Testis (tissue), 3 donors: ENCODE results near the gene RAP2A. TPM values are rescaled to one million over a fixed set of nuclear protein-coding genes. Genes with fewer than 3 reads are reported as not detected.

Experiments
- DNase-seq: peaks from one replicate; pipeline ENCODE4 v3.0.0-alpha.2; 2019
- H3K27ac ChIP-seq, 2 donors: fragments of 200-600 bp; sonication (generic); one replicate each; pipeline ENCODE4 v1.5.1; 2019
- H3K27me3 ChIP-seq: fragments of 200-600 bp; sonication (generic); one replicate; pipeline ENCODE4 v1.5.1; 2019
- H3K36me3 ChIP-seq: fragments of 200-600 bp; sonication (generic); one replicate; pipeline ENCODE4 v1.5.1; 2017; ENCODE audit warnings: low read depth; ENCODE audit errors: missing control alignments
- H3K4me1 ChIP-seq: fragments of 200-600 bp; sonication (generic); one replicate; pipeline ENCODE4 v1.5.1; 2019
- H3K4me3 ChIP-seq, 2 donors: fragments of 200-600 bp; sonication (generic); one replicate each; pipeline ENCODE4 v1.5.1; 2017 to 2019
- H3K9me3 ChIP-seq: fragments of 200-600 bp; sonication (generic); one replicate; pipeline ENCODE4 v1.5.1; 2017
- POLR2A ChIP-seq: fragments of 450-650 bp; IDR thresholded peaks from one replicate; pipeline ENCODE4 v1.6.1; 2017; ENCODE audit warnings: antibody characterized with exemption, mild to moderate bottlenecking, moderate library complexity
- WGBS, 2 donors: methylation state at CpG; one replicate each; pipeline ENCODE4 v1.1.5; 2018; 5-methylcytosine and 5-hydroxymethylcytosine counted together
- intact Hi-C: fragments of 100-400 bp; cut with DNase I; formaldehyde crosslinking; loops from one replicate; pipeline ENCODE4 v1.15.1; 2023; ENCODE audit warnings: low total_unique reads
- polyA plus RNA-seq: library from polyadenylated mRNA; stranded (reverse); fragments of 350-450 nt; fragmentation: Illumina TruSeq; extraction: RNeasy Lipid Tissue Mini Kit (QIAGEN cat#74804); gene quantifications from one replicate; pipeline ENCODE4 v1.2.3, GENCODE V29; 2014; ENCODE audit warnings: low read depth, low replicate concordance; ENCODE audit not compliant: insufficient read depth
- total RNA-seq, 2 donors: library from RNA; depleted of rRNA; stranded (reverse); fragments of >200 nt; gene quantifications; one replicate each; pipeline ENCODE4 v1.2.3, GENCODE V29; 2016
- TF ChIP-seq, protein P1 (sequence below), 3 experiments: fragments of 450-650 bp in 2 of 3; fragments of 200-600 bp in 1 of 3; sonication (generic) in 1 of 3; IDR thresholded peaks; one replicate each; pipeline ENCODE4 v1.5.1; 2016 to 2019; ENCODE audit warnings: antibody characterized with exemption in 3 of 3, mild to moderate bottlenecking in 2 of 3, moderate library complexity in 1 of 3

The RAP2A gene
- total and polyA plus RNA-seq, 3 donors from 2014 or later, result 9.1 to 11.5 (median 10.6) TPM

DNA sequence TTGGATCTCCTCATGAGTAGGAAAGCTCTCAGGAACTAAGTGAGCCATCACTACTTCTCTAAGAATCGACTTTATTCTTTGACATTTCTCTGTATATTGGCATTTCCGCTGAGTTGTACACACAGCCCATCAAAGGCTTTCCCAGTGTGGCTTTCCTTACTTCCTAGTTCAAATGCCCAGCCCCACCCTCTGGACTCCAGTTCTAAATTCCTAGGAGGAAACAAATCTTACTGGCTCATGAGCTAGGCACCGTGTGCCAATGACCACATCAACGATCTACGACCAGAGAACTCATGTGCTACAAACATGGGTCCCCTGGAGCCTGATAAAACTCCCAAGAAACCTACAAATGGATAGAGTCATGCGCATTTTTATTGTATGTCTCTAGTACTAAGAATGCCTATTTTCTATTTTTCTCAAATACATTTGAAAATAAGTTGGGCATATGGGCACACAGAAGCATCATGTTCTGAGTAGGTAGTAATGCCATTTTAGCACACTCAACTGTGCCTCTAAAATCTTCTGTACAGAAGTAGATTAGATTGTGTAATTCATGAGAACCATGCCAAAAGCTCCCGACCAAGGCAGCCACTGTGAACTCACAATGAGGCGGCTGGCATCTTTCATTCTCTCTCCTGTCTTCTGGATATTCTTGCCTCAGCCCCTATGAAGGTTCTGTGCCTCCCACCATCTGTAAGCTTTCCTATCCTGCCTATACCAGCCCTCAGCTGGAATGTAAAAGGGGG, 10.5 kb upstream of the RAP2A start:
- Histone ChIP-seq H3K4me1 (no peaks in the 10 kb centered on the region), H3K4me3 (no peak overlapping the region), H3K36me3 (no peaks in the 10 kb centered on the region), H3K9me3 (no peaks in the 10 kb centered on the region), H3K27me3 (no peaks in the 10 kb centered on the region), H3K27ac (no peak overlapping the region)
- no peak for DNase-seq
- 82 to 83% methylated on average over 8 of the region's 8 CpGs for WGBS, 2 donors
- intact Hi-C loops, result no loop called here
- TF ChIP-seq POLR2A, result no peak
- TF ChIP-seq, protein P1, sequence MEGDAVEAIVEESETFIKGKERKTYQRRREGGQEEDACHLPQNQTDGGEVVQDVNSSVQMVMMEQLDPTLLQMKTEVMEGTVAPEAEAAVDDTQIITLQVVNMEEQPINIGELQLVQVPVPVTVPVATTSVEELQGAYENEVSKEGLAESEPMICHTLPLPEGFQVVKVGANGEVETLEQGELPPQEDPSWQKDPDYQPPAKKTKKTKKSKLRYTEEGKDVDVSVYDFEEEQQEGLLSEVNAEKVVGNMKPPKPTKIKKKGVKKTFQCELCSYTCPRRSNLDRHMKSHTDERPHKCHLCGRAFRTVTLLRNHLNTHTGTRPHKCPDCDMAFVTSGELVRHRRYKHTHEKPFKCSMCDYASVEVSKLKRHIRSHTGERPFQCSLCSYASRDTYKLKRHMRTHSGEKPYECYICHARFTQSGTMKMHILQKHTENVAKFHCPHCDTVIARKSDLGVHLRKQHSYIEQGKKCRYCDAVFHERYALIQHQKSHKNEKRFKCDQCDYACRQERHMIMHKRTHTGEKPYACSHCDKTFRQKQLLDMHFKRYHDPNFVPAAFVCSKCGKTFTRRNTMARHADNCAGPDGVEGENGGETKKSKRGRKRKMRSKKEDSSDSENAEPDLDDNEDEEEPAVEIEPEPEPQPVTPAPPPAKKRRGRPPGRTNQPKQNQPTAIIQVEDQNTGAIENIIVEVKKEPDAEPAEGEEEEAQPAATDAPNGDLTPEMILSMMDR (IDR thresholded peaks at IDR 0.05), result no peak

GRCh38 chr13:97425590-97425989, 8.4 kb upstream of the RAP2A start:
- Histone ChIP-seq H3K4me3 (no peak overlapping the region), H3K27me3 (no peaks in the 10 kb centered on the region), H3K36me3 (no peaks in the 10 kb centered on the region), H3K4me1 (no peaks in the 10 kb centered on the region), H3K27ac (no peak overlapping the region), H3K9me3 (no peaks in the 10 kb centered on the region)
- TF ChIP-seq, protein P1 (IDR thresholded peaks at IDR 0.05), result no peak
- TF ChIP-seq POLR2A, result no peak
- intact Hi-C loops, result no loop called here
- 49 to 75% methylated on average over 2 of the region's 2 CpGs for WGBS, 2 donors
- DNase-seq, result no peak

GRCh38 chr13:97426695-97427094, 7.3 kb upstream of the RAP2A start:
- Histone ChIP-seq H3K9me3 (no peaks in the 10 kb centered on the region), H3K4me1 (no peaks in the 10 kb centered on the region), H3K4me3 (no peak overlapping the region), H3K27me3 (no peaks in the 10 kb centered on the region), H3K36me3 (no peaks in the 10 kb centered on the region), H3K27ac (no peak overlapping the region)
- TF ChIP-seq, protein P1 (IDR thresholded peaks at IDR 0.05), result no peak
- no peak for TF ChIP-seq POLR2A
- WGBS, 2 donors, result 82 to 91% methylated on average over 3 of the region's 3 CpGs
- intact Hi-C loops, result no loop called here
- DNase-seq, result no peak

- no peaks in the 10 kb centered on the region for H3K27me3 ChIP-seq
- DNase-seq, result no peak
- no peak overlapping the region for H3K27ac ChIP-seq
- H3K4me3 ChIP-seq, result no peak overlapping the region
- 76% methylated on average over 6 of the region's 6 CpGs for WGBS, 2 donors
- H3K9me3 ChIP-seq, result no peaks in the 10 kb centered on the region
- no peaks in the 10 kb centered on the region for H3K36me3 ChIP-seq
- intact Hi-C loops, result loop anchor here (10.0 kb wide), 1 partner anchor 315 kb away; no protein-coding TSS in a partner anchor
- H3K4me1 ChIP-seq, result peaks cover 6% of the 10 kb centered on the region
- TF ChIP-seq, protein P1 (IDR thresholded peaks at IDR 0.05), result no peak
- no peak for TF ChIP-seq POLR2A
Measured at GRCh38 chr13:97429681-97430081, 4.3 kb upstream of the RAP2A start.

GRCh38 chr13:97430296-97430695, 3.7 kb upstream of the RAP2A start:
- 78 to 80% methylated on average over 4 of the region's 4 CpGs for WGBS, 2 donors
- no peak overlapping the region for H3K4me3 ChIP-seq
- no peak overlapping the region for H3K27ac ChIP-seq
- no peak for DNase-seq
- TF ChIP-seq, protein P1 (IDR thresholded peaks at IDR 0.05), result no peak
- no peak for TF ChIP-seq POLR2A
- H3K4me1 ChIP-seq, result peaks cover 6% of the 10 kb centered on the region
- H3K36me3 ChIP-seq, result no peaks in the 10 kb centered on the region
- H3K27me3 ChIP-seq, result no peaks in the 10 kb centered on the region
- intact Hi-C loops, result loop anchor here (10.0 kb wide), 1 partner anchor 315 kb away; no protein-coding TSS in a partner anchor
- H3K9me3 ChIP-seq, result no peaks in the 10 kb centered on the region
